Neural cell (in vitro differentiated cells): ENCODE data around the gene CHCHD5.

Experiments used
- CTCF ChIP-seq: fragments of 450-650 bp; IDR thresholded peaks from 2 replicates; pipeline ENCODE4 v1.5.1; 2014; ENCODE audit warnings: antibody characterized with exemption, mild to moderate bottlenecking, moderate library complexity; ENCODE audit not compliant: poor library complexity, severe bottlenecking
- EP300 ChIP-seq: fragments of 450-650 bp; conservative IDR thresholded peaks from 2 replicates; pipeline ENCODE4 v1.6.1; 2014; ENCODE audit warnings: antibody characterized with exemption, mild to moderate bottlenecking, moderate library complexity; ENCODE audit not compliant: poor library complexity, severe bottlenecking
- EZH2 ChIP-seq: fragments of 200-600, 300-800 bp; shearing (Covaris generic), sonication (generic); IDR thresholded peaks from 2 replicates; pipeline ENCODE4 v1.6.1; 2014; ENCODE audit warnings: antibody characterized with exemption, low read length, borderline replicate concordance, mild to moderate bottlenecking; ENCODE audit not compliant: insufficient read depth, poor library complexity, severe bottlenecking
- MXI1 ChIP-seq: fragments of 450-650 bp; conservative IDR thresholded peaks from 2 replicates; pipeline ENCODE4 v1.6.1; 2014; ENCODE audit warnings: antibody characterized with exemption, mild to moderate bottlenecking; ENCODE audit not compliant: poor library complexity, severe bottlenecking
- POLR2AphosphoS5 ChIP-seq: IDR thresholded peaks from 2 replicates; pipeline ENCODE4 v1.6.1; 2012
- RAD21 ChIP-seq: fragments of 450-650 bp; conservative IDR thresholded peaks from 2 replicates; pipeline ENCODE4 v1.6.1; 2014; ENCODE audit warnings: antibody characterized with exemption, mild to moderate bottlenecking, moderate library complexity
- REST ChIP-seq: IDR thresholded peaks from 2 replicates; pipeline ENCODE4 v1.6.1; 2012; ENCODE audit warnings: borderline replicate concordance
- SMC3 ChIP-seq: fragments of 450-650 bp; conservative IDR thresholded peaks from 2 replicates; pipeline ENCODE4 v1.6.1; 2014; ENCODE audit warnings: antibody characterized with exemption, mild to moderate bottlenecking, moderate library complexity; ENCODE audit not compliant: poor library complexity

GRCh38 chr2:112621790-112622527 is 37.5 kb downstream of the CHCHD5 start:
- TF ChIP-seq CTCF: no peak
- no peak for TF ChIP-seq EP300
- no peak for TF ChIP-seq RAD21
- no peak for TF ChIP-seq EZH2
- TF ChIP-seq POLR2AphosphoS5: no peak
- TF ChIP-seq MXI1: no peak
- no peak for TF ChIP-seq REST
- no peak for TF ChIP-seq SMC3
